Cardiac muscle cell (in vitro differentiated cells and primary cell): ENCODE results near the gene IL3RA. TPM values are rescaled to one million over a fixed set of nuclear protein-coding genes. Genes with fewer than 3 reads are reported as not detected.

ENCODE experiments used
- DNase-seq, 2 donors: peaks; one replicate each; pipeline versions ENCODE4 v3.0.0 to v3.0.0-alpha.2; 2010 to 2017; ENCODE audit warnings: low read depth in 1 of 2, low spot score in 1 of 2
- H3K27ac ChIP-seq: fragments of 200-600 bp; sonication (generic); 2 replicates; pipeline ENCODE4 v1.5.1; 2016
- H3K27me3 ChIP-seq: fragments of 200-600 bp; sonication (generic); 2 replicates; pipeline ENCODE4 v1.6.0; 2016; ENCODE audit warnings: control low read depth
- H3K36me3 ChIP-seq: fragments of 200-600 bp; sonication (generic); 2 replicates; pipeline ENCODE4 v1.5.1; 2016; ENCODE audit warnings: control low read depth
- H3K4me1 ChIP-seq: fragments of 200-600 bp; sonication (generic); 2 replicates; pipeline ENCODE4 v1.8.1; 2017; ENCODE audit warnings: low read depth, mild to moderate bottlenecking, mixed run types
- H3K4me3 ChIP-seq: fragments of 200-600 bp; sonication (generic); 2 replicates; pipeline ENCODE4 v1.5.1; 2016; ENCODE audit warnings: mild to moderate bottlenecking
- H3K9me3 ChIP-seq: fragments of 200-600 bp; sonication (generic); 2 replicates; pipeline ENCODE4 v1.5.1; 2017; ENCODE audit warnings: low read depth, mild to moderate bottlenecking, control low read depth
- CTCF ChIP-seq: IDR thresholded peaks from 2 replicates; pipeline ENCODE4 v1.5.1; 2012; ENCODE audit warnings: low read depth, mild to moderate bottlenecking, low read length
- polyA plus RNA-seq: library from polyadenylated mRNA; unstranded; fragments of >200 nt; fragmentation: Nextera tagmentation; extraction: Ambion mirVana; gene quantifications from 2 replicates; pipeline ENCODE4 v1.2.1, GENCODE V29; 2016
- total RNA-seq: library from RNA; depleted of rRNA; stranded (reverse); fragments of >200 nt; gene quantifications from 2 replicates; pipeline ENCODE4 v1.2.3, GENCODE V29; 2016

The IL3RA gene
- total and polyA plus RNA-seq, 2 experiments from 2014 or later: 5.3 TPM; not detected in 1

GRCh38 chrX:1384658-1385252 lies 48.2 kb downstream of the IL3RA start:
- Histone ChIP-seq H3K27ac (peak overlapping the region; percentile 8), H3K4me1 (peaks cover 1% of the 10 kb centered on the region), H3K9me3 (no peaks in the 10 kb centered on the region), H3K27me3 (no peaks in the 10 kb centered on the region), H3K4me3 (no peak overlapping the region), H3K36me3 (peaks cover 47% of the 10 kb centered on the region)
- no peak for DNase-seq
- TF ChIP-seq CTCF: no peak

- no peaks in the 10 kb centered on the region for H3K9me3 ChIP-seq
- peak overlapping the region; percentile 8 for H3K27ac ChIP-seq
- H3K36me3 ChIP-seq: peaks cover 53% of the 10 kb centered on the region
- H3K4me3 ChIP-seq: no peak overlapping the region
- no peak for DNase-seq
- H3K4me1 ChIP-seq: peaks cover 9% of the 10 kb centered on the region
- H3K27me3 ChIP-seq: no peaks in the 10 kb centered on the region
- TF ChIP-seq CTCF: no peak
Observed at GRCh38 chrX:1385253-1386223, 49.0 kb downstream of the IL3RA start.

- Histone ChIP-seq H3K9me3 (no peaks in the 10 kb centered on the region), H3K4me3 (no peak overlapping the region), H3K36me3 (peaks cover 53% of the 10 kb centered on the region), H3K4me1 (peaks cover 14% of the 10 kb centered on the region), H3K27me3 (no peaks in the 10 kb centered on the region), H3K27ac (no peak overlapping the region)
- no peak for DNase-seq
- TF ChIP-seq CTCF: no peak
Observed at GRCh38 chrX:1386338-1387127, 49.9 kb downstream of the IL3RA start.

GRCh38 chrX:1387141-1387776 lies 50.7 kb downstream of the IL3RA start:
- Histone ChIP-seq H3K27me3 (no peaks in the 10 kb centered on the region), H3K4me3 (no peak overlapping the region), H3K4me1 (peaks cover 14% of the 10 kb centered on the region), H3K36me3 (peaks cover 53% of the 10 kb centered on the region), H3K27ac (peak overlapping the region; percentile 32), H3K9me3 (no peaks in the 10 kb centered on the region)
- TF ChIP-seq CTCF: no peak
- DNase-seq: no peak

- Histone ChIP-seq H3K4me1 (peaks cover 14% of the 10 kb centered on the region), H3K36me3 (peaks cover 53% of the 10 kb centered on the region), H3K27ac (no peak overlapping the region), H3K4me3 (no peak overlapping the region), H3K9me3 (no peaks in the 10 kb centered on the region), H3K27me3 (no peaks in the 10 kb centered on the region)
- no peak for TF ChIP-seq CTCF
- no peak for DNase-seq
Observed at GRCh38 chrX:1388651-1389050, 52.1 kb downstream of the IL3RA start.
